ENCODE measurements around the gene RNF5. TPM values are rescaled to one million over a fixed set of nuclear protein-coding genes. Genes with fewer than 3 reads are reported as not detected.

Gene RNF5
- total RNA-seq, 1 experiment from 2014 or later, result 114 TPM

DNA sequence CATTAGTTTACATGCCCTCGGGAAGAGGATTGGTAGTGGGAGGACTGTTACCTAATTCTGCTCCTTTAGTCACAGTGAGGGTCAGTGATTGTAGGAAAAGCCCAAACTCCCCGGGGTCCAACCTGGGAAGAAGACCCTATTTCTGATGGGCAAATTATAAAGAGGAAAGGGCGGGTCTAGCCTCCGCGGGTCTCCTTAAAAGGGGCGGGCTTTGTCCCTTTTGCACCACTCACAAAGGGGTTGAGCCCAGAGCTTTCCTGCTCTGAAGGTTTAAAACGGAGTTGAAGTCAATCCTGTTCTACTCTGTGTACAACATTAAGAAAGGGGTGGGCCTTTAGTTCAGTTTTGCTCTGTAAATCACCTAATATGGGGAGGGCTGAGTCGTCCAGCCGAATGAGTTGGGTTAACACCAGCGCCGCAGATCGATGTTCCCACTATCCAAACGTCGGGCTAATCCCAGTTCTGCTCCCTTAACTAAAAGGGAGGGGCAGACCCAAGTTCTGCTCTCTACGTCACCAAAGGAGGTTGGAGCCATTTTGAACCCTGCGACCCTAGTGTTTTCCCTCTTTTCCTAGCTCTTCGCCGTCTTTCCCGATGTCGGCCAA is 920 bp upstream of the RNF5 start (continued):
- TF ChIP-seq, protein P1, sequence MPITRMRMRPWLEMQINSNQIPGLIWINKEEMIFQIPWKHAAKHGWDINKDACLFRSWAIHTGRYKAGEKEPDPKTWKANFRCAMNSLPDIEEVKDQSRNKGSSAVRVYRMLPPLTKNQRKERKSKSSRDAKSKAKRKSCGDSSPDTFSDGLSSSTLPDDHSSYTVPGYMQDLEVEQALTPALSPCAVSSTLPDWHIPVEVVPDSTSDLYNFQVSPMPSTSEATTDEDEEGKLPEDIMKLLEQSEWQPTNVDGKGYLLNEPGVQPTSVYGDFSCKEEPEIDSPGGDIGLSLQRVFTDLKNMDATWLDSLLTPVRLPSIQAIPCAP (CRISPR knock-in tag; IDR thresholded peaks at IDR 0.05), result no peak
- TF ChIP-seq ATF1 (CRISPR knock-in tag; IDR thresholded peaks at IDR 0.05) (no peak), SP1 (CRISPR knock-in tag; conservative IDR thresholded peaks at IDR 0.05) (peak; percentile 39)

DNA sequence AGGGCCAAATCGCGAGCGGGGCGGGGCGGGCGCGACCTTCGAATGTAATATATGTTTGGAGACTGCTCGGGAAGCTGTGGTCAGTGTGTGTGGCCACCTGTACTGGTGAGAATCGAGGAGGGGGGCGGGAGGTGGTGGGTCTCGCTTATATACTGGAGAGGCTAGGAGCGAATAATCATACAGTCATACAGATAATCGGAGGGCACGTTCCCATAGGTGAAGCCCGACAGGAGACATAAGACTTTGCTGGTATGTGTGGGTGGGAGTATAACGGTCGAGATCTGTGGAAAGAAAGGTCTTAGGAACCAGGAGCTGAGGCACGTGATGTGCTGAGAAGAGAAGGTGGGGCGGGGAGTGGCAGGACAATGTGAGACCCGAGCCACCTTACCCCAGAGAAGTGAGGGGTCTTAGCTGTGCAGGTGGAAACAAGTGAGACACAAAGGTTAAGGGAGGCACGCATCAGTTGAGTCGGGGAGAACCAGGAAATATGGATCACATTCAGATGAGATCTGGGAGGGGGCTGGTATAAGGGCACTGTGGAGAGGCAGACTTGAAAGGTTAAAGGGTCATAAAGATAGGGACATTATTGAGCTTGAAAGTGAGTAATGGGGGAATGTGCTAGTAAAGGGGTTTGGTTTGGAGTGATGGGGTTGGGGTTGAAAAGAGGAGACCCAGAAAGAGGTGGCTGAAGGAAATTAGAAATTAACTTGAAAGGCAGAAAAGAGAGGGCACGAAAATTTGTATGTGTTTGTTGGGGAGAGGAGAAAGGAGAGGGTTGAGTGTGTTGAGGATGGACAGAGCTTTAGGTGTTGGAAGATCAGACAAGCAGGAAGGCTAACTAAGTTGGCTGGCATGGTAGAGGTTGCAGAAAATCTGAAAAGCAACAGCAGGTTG is 589 bp downstream of the RNF5 start:
- ATAC-seq (no peak), DNase-seq (ENCODE audit: low spot score) (no peak)
- Mint-ChIP-seq H3K27ac (peak overlapping the region; percentile 98), H3K9me3 (no peaks in the 10 kb centered on the region), H3K4me3 (peak overlapping the region; percentile 82), H3K4me1 (peaks cover 32% of the 10 kb centered on the region), H3K36me3 (peaks cover 23% of the 10 kb centered on the region), H3K27me3 (ENCODE audit: low read depth) (no peaks in the 10 kb centered on the region)
- TF ChIP-seq, protein P2, sequence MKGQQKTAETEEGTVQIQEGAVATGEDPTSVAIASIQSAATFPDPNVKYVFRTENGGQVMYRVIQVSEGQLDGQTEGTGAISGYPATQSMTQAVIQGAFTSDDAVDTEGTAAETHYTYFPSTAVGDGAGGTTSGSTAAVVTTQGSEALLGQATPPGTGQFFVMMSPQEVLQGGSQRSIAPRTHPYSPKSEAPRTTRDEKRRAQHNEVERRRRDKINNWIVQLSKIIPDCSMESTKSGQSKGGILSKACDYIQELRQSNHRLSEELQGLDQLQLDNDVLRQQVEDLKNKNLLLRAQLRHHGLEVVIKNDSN (CRISPR knock-in tag; IDR thresholded peaks at IDR 0.05), result peak; percentile 66
- TF ChIP-seq, protein P3, sequence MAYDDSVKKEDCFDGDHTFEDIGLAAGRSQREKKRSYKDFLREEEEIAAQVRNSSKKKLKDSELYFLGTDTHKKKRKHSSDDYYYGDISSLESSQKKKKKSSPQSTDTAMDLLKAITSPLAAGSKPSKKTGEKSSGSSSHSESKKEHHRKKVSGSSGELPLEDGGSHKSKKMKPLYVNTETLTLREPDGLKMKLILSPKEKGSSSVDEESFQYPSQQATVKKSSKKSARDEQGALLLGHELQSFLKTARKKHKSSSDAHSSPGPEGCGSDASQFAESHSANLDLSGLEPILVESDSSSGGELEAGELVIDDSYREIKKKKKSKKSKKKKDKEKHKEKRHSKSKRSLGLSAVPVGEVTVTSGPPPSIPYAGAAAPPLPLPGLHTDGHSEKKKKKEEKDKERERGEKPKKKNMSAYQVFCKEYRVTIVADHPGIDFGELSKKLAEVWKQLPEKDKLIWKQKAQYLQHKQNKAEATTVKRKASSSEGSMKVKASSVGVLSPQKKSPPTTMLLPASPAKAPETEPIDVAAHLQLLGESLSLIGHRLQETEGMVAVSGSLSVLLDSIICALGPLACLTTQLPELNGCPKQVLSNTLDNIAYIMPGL (CRISPR knock-in tag; IDR thresholded peaks at IDR 0.05), result no peak
- TF ChIP-seq, protein P4, sequence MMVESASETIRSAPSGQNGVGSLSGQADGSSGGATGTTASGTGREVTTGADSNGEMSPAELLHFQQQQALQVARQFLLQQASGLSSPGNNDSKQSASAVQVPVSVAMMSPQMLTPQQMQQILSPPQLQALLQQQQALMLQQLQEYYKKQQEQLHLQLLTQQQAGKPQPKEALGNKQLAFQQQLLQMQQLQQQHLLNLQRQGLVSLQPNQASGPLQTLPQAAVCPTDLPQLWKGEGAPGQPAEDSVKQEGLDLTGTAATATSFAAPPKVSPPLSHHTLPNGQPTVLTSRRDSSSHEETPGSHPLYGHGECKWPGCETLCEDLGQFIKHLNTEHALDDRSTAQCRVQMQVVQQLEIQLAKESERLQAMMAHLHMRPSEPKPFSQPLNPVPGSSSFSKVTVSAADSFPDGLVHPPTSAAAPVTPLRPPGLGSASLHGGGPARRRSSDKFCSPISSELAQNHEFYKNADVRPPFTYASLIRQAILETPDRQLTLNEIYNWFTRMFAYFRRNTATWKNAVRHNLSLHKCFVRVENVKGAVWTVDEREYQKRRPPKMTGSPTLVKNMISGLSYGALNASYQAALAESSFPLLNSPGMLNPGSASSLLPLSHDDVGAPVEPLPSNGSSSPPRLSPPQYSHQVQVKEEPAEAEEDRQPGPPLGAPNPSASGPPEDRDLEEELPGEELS (CRISPR knock-in tag; IDR thresholded peaks at IDR 0.05), result 0 out of 2 replicates have a peak, but pooled peaks have one; percentile 6
- ChIA-PET CTCF (interaction anchor here (0.5 to 1.3 kb wide), 3 partner anchors 10 to 64 kb away, joined by 4 to 6 read pairs (median 4); no protein-coding TSS in a partner anchor), POLR2A (interaction anchor here (3.7 kb wide), 1 partner anchor 16 kb away, joined by 25 read pairs; no protein-coding TSS in a partner anchor)

DNA sequence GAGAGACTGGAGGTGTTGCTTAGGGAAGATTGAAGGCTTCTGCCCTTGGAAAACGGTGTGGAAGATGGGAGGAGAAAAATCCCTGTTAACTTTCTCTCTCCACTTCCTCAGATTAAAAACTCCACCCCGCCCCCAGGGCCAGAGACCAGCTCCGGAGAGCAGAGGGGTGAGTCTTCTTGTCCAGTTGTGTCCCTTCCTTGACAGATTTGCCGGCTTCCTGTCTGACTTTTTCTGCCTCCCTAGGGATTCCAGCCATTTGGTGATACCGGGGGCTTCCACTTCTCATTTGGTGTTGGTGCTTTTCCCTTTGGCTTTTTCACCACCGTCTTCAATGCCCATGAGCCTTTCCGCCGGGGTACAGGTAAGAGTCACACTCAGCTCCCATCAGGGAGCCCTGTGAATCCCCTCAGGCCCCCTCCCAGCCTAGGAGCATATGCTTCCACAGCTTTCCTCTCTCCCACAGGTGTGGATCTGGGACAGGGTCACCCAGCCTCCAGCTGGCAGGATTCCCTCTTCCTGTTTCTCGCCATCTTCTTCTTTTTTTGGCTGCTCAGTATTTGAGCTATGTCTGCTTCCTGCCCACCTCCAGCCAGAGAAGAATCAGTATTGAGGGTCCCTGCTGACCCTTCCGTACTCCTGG is 1.7 kb downstream of the RNF5 start:
- no peak for DNase-seq (ENCODE audit: low spot score)
- Mint-ChIP-seq H3K4me3 (peak overlapping the region; percentile 82), H3K27me3 (ENCODE audit: low read depth) (no peaks in the 10 kb centered on the region), H3K27ac (no peak overlapping the region), H3K9me3 (no peaks in the 10 kb centered on the region), H3K36me3 (peaks cover 23% of the 10 kb centered on the region), H3K4me1 (peaks cover 22% of the 10 kb centered on the region)
- no peak for ATAC-seq
- TF ChIP-seq, protein P5, sequence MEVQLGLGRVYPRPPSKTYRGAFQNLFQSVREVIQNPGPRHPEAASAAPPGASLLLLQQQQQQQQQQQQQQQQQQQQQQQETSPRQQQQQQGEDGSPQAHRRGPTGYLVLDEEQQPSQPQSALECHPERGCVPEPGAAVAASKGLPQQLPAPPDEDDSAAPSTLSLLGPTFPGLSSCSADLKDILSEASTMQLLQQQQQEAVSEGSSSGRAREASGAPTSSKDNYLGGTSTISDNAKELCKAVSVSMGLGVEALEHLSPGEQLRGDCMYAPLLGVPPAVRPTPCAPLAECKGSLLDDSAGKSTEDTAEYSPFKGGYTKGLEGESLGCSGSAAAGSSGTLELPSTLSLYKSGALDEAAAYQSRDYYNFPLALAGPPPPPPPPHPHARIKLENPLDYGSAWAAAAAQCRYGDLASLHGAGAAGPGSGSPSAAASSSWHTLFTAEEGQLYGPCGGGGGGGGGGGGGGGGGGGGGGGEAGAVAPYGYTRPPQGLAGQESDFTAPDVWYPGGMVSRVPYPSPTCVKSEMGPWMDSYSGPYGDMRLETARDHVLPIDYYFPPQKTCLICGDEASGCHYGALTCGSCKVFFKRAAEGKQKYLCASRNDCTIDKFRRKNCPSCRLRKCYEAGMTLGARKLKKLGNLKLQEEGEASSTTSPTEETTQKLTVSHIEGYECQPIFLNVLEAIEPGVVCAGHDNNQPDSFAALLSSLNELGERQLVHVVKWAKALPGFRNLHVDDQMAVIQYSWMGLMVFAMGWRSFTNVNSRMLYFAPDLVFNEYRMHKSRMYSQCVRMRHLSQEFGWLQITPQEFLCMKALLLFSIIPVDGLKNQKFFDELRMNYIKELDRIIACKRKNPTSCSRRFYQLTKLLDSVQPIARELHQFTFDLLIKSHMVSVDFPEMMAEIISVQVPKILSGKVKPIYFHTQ (CRISPR knock-in tag; IDR thresholded peaks at IDR 0.05), result no peak
- TF ChIP-seq RELA (CRISPR knock-in tag; IDR thresholded peaks at IDR 0.05; ENCODE audit: borderline replicate concordance) (no peak), NFYB (CRISPR knock-in tag; conservative IDR thresholded peaks at IDR 0.05; ENCODE audit: low read depth) (no peak), ZNF396 (CRISPR knock-in tag; IDR thresholded peaks at IDR 0.05; ENCODE audit: borderline replicate concordance) (no peak), SOX15 (CRISPR knock-in tag; IDR thresholded peaks at IDR 0.05) (no peak), EMX1 (CRISPR knock-in tag; IDR thresholded peaks at IDR 0.05) (no peak), NR1H2 (CRISPR knock-in tag; IDR thresholded peaks at IDR 0.05) (no peak), ZNF219 (CRISPR knock-in tag; IDR thresholded peaks at IDR 0.05; ENCODE audit: borderline replicate concordance) (no peak), ETV6 (CRISPR knock-in tag; IDR thresholded peaks at IDR 0.05) (no peak)
- TF ChIP-seq, protein P6, sequence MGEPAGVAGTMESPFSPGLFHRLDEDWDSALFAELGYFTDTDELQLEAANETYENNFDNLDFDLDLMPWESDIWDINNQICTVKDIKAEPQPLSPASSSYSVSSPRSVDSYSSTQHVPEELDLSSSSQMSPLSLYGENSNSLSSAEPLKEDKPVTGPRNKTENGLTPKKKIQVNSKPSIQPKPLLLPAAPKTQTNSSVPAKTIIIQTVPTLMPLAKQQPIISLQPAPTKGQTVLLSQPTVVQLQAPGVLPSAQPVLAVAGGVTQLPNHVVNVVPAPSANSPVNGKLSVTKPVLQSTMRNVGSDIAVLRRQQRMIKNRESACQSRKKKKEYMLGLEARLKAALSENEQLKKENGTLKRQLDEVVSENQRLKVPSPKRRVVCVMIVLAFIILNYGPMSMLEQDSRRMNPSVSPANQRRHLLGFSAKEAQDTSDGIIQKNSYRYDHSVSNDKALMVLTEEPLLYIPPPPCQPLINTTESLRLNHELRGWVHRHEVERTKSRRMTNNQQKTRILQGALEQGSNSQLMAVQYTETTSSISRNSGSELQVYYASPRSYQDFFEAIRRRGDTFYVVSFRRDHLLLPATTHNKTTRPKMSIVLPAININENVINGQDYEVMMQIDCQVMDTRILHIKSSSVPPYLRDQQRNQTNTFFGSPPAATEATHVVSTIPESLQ (CRISPR knock-in tag; IDR thresholded peaks at IDR 0.05), result no peak
- TF ChIP-seq, protein P4 (CRISPR knock-in tag; IDR thresholded peaks at IDR 0.05), result no peak
- ChIA-PET POLR2A (no interaction called here), CTCF (no interaction called here)
